Measurements from ENCODE around the gene LARP4. TPM values are rescaled to one million over a fixed set of nuclear protein-coding genes. Genes with fewer than 3 reads are reported as not detected.

LARP4 gene
- polyA plus RNA-seq, 6 donors from 2014 or later, result 16.1 to 32.6 (median 20.3) TPM

GRCh38 chr12:50527359-50527726 lies 126.7 kb downstream of the LARP4 start:
- ATAC-seq (ENCODE audit: low read depth in 2 of 2) (no peak), DNase-seq (no peak)
- H3K27me3 Mint-ChIP-seq, result no peaks in the 10 kb centered on the region
- peaks cover 0 to 3% (median 0%) of the 10 kb centered on the region in 7 donors for H3K9me3 Mint-ChIP-seq
- H3K27ac Mint-ChIP-seq, result peak overlapping the region in 1 of 6 donors; percentile 34
- H3K36me3 Mint-ChIP-seq, result peaks cover 14 to 19% of the 10 kb centered on the region in 2 donors
- no peak overlapping the region for H3K4me3 Mint-ChIP-seq
- peaks cover 35 to 45% (median 40%) of the 10 kb centered on the region in 3 donors for H3K4me1 Mint-ChIP-seq

- H3K27ac Mint-ChIP-seq, result peak overlapping the region in 4 of 6 donors; percentile 16 to 95 (median 76)
- peaks cover 0 to 2% (median 0%) of the 10 kb centered on the region in 7 donors for H3K9me3 Mint-ChIP-seq
- no peak for ATAC-seq (ENCODE audit: low read depth in 2 of 2)
- peak overlapping the region in 5 of 8 donors; percentile 8 to 57 (median 30) for H3K4me3 Mint-ChIP-seq
- H3K27me3 Mint-ChIP-seq, result no peaks in the 10 kb centered on the region
- H3K36me3 Mint-ChIP-seq, result peaks cover 9 to 19% of the 10 kb centered on the region in 2 donors
- H3K4me1 Mint-ChIP-seq, result peaks cover 31 to 40% (median 35%) of the 10 kb centered on the region in 3 donors
- DNase-seq, result no peak
Measured at GRCh38 chr12:50528800-50529199, 128.1 kb downstream of the LARP4 start.

GRCh38 chr12:50529345-50529744 lies 128.7 kb downstream of the LARP4 start:
- peak overlapping the region in 5 of 8 donors; percentile 4 to 30 (median 9) for H3K4me3 Mint-ChIP-seq
- no peak for DNase-seq
- H3K27ac Mint-ChIP-seq, result peak overlapping the region in 4 of 6 donors; percentile 22 to 95 (median 58)
- ATAC-seq (ENCODE audit: low read depth in 2 of 2), result no peak
- H3K4me1 Mint-ChIP-seq, result peaks cover 27 to 35% (median 30%) of the 10 kb centered on the region in 3 donors
- no peaks in the 10 kb centered on the region for H3K27me3 Mint-ChIP-seq
- H3K9me3 Mint-ChIP-seq, result no peaks in the 10 kb centered on the region
- peaks cover 9 to 14% of the 10 kb centered on the region in 2 donors for H3K36me3 Mint-ChIP-seq

Other genes with a start within 250 kb of the LARP4 start
- gene CERS5, start 233.5 kb upstream of the LARP4 start, polyA plus RNA-seq (ENCODE audit: low read depth in 6 of 6), result 100 to 1,000 TPM in 1 of 6 donors, 10 to 100 TPM in 5; 45.2 to 126 (median 55.7) TPM
- gene LIMA1, start 117.4 kb upstream of the LARP4 start, polyA plus RNA-seq (ENCODE audit: low read depth in 6 of 6), result 1 to 10 TPM in 4 of 6 donors, under 1 TPM in 2; 0.48 to 2.1 (median 1.5) TPM
- gene FAM186A, start 4.3 kb upstream of the LARP4 start, polyA plus RNA-seq (ENCODE audit: low read depth in 6 of 6), result under 1 TPM in 1 of 6 donors, not detected in 5; 0.15 TPM
- 10 to 100 TPM; 13.4 to 26.7 (median 18.1) TPM for gene DIP2B, start 104.1 kb downstream of the LARP4 start, polyA plus RNA-seq (ENCODE audit: low read depth in 6 of 6)